ENCODE data around the gene SERPINE3. TPM values are rescaled to one million over a fixed set of nuclear protein-coding genes. Genes with fewer than 3 reads are reported as not detected.

The SERPINE3 gene
- not detected in 2 replicates for polyA plus RNA-seq
- not detected in 2 replicates for polyA minus RNA-seq

DNA sequence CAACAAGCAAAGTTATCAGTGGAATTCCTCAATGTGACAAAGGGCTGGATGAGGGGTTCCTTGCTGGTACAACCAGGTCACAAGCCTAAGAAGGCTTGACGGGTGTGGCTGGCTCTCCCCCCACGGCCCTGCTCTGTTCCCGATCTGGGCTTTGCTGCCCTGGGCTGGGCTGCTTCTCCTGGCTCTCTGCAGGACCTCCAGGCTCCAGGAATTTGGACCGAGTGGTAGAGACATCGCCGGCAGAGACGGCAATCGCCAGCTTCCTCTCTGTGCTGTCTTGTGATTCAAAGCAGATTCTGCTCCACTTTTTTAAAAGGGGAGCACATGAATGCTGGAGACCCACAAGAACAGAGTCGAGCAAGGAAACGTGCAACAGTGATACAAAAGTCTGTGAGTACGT is at the start of gene SERPINE3:
TSS of gene SERPINE3 (plus strand) at position 338 of the 400 bp plus-strand sequence. CDS start 1,401 bp downstream, outside the sequence.
- no peak within 1 kb of the TSS for H3K4me2 ChIP-seq (ENCODE audit: low read length)
- H3K27ac ChIP-seq (ENCODE audit: low read length) = no peak within 1 kb of the TSS
- no peaks in the 10 kb centered on the region for H3K27me3 ChIP-seq (ENCODE audit: insufficient read depth, low read depth, low read length)
- H3K4me3 ChIP-seq (ENCODE audit: low read length) = no peak within 1 kb of the TSS
- no peaks in the 10 kb centered on the region for H3F3A ChIP-seq (ENCODE audit: insufficient read depth, low read length, poor library complexity, severe bottlenecking)
- no peaks in the 10 kb centered on the region for H4K20me1 ChIP-seq (ENCODE audit: insufficient read depth)
- no peaks in the 10 kb centered on the region for H3K9me3 ChIP-seq (ENCODE audit: low read length)
- H3K79me2 ChIP-seq (replicated peaks; ENCODE audit: insufficient read depth, low read length) = no peaks in the 10 kb centered on the region
- H3K9ac ChIP-seq (ENCODE audit: low read length) = no peak within 1 kb of the TSS
- no peaks in the 10 kb centered on the region for H3K9me2 ChIP-seq (ENCODE audit: insufficient read depth, low read length)
- H3K36me3 ChIP-seq (ENCODE audit: insufficient read depth, low read length) = no peaks in the 10 kb centered on the region
- no peak within 1 kb of the TSS for H2AFZ ChIP-seq (ENCODE audit: low read depth, low read length)
- TF ChIP-seq EP300 (conservative IDR thresholded peaks at IDR 0.05; ENCODE audit: poor library complexity, severe bottlenecking) (no peak), EZH2 (IDR thresholded peaks at IDR 0.05; ENCODE audit: borderline replicate concordance, insufficient read depth, low read length, poor library complexity, severe bottlenecking) (no peak), TAF1 (IDR thresholded peaks at IDR 0.05; ENCODE audit: low read depth) (no peak), RAD21 (conservative IDR thresholded peaks at IDR 0.05) (no peak)
- TF ChIP-seq, protein P1, sequence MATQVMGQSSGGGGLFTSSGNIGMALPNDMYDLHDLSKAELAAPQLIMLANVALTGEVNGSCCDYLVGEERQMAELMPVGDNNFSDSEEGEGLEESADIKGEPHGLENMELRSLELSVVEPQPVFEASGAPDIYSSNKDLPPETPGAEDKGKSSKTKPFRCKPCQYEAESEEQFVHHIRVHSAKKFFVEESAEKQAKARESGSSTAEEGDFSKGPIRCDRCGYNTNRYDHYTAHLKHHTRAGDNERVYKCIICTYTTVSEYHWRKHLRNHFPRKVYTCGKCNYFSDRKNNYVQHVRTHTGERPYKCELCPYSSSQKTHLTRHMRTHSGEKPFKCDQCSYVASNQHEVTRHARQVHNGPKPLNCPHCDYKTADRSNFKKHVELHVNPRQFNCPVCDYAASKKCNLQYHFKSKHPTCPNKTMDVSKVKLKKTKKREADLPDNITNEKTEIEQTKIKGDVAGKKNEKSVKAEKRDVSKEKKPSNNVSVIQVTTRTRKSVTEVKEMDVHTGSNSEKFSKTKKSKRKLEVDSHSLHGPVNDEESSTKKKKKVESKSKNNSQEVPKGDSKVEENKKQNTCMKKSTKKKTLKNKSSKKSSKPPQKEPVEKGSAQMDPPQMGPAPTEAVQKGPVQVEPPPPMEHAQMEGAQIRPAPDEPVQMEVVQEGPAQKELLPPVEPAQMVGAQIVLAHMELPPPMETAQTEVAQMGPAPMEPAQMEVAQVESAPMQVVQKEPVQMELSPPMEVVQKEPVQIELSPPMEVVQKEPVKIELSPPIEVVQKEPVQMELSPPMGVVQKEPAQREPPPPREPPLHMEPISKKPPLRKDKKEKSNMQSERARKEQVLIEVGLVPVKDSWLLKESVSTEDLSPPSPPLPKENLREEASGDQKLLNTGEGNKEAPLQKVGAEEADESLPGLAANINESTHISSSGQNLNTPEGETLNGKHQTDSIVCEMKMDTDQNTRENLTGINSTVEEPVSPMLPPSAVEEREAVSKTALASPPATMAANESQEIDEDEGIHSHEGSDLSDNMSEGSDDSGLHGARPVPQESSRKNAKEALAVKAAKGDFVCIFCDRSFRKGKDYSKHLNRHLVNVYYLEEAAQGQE (IDR thresholded peaks at IDR 0.05; ENCODE audit: borderline replicate concordance) = no peak

DNA sequence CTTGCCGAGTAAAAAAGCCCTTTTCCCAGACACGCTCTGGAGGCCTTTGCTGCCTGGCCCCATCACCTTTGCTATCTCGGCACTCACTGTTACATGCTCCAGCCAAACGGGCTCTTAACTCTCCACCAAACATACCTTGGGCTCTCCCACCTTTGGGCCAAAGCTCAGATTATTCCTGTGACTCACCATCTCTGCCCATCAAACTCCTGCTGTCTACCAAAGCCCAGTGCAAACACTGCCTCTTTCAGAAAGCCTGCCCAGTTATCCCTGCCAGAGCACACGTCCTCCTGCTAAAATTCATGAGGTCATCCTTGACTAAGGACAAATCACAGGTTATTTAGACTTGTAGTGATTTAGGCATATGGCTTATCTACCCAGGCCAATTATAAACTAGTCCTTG is 48.1 kb upstream of the SERPINE3 start:
- TF ChIP-seq, protein P1 (IDR thresholded peaks at IDR 0.05; ENCODE audit: borderline replicate concordance) = no peak
- TF ChIP-seq EP300 (conservative IDR thresholded peaks at IDR 0.05; ENCODE audit: poor library complexity, severe bottlenecking) (no peak), MXI1 (conservative IDR thresholded peaks at IDR 0.05; ENCODE audit: poor library complexity, severe bottlenecking) (no peak), TAF1 (IDR thresholded peaks at IDR 0.05; ENCODE audit: low read depth) (no peak), EZH2 (IDR thresholded peaks at IDR 0.05; ENCODE audit: borderline replicate concordance, insufficient read depth, low read length, poor library complexity, severe bottlenecking) (no peak), POLR2AphosphoS5 (IDR thresholded peaks at IDR 0.05) (no peak), RAD21 (conservative IDR thresholded peaks at IDR 0.05) (no peak), SMC3 (conservative IDR thresholded peaks at IDR 0.05; ENCODE audit: poor library complexity) (no peak)
- TF ChIP-seq, protein P2, sequence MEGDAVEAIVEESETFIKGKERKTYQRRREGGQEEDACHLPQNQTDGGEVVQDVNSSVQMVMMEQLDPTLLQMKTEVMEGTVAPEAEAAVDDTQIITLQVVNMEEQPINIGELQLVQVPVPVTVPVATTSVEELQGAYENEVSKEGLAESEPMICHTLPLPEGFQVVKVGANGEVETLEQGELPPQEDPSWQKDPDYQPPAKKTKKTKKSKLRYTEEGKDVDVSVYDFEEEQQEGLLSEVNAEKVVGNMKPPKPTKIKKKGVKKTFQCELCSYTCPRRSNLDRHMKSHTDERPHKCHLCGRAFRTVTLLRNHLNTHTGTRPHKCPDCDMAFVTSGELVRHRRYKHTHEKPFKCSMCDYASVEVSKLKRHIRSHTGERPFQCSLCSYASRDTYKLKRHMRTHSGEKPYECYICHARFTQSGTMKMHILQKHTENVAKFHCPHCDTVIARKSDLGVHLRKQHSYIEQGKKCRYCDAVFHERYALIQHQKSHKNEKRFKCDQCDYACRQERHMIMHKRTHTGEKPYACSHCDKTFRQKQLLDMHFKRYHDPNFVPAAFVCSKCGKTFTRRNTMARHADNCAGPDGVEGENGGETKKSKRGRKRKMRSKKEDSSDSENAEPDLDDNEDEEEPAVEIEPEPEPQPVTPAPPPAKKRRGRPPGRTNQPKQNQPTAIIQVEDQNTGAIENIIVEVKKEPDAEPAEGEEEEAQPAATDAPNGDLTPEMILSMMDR (IDR thresholded peaks at IDR 0.05; ENCODE audit: poor library complexity, severe bottlenecking) = no peak
- Histone ChIP-seq H3K4me3 (ENCODE audit: low read length) (no peak overlapping the region), H3K27me3 (ENCODE audit: insufficient read depth, low read depth, low read length) (no peaks in the 10 kb centered on the region), H3K9me3 (ENCODE audit: low read length) (no peaks in the 10 kb centered on the region), H3K36me3 (ENCODE audit: insufficient read depth, low read length) (no peaks in the 10 kb centered on the region), H2AFZ (ENCODE audit: low read depth, low read length) (no peak overlapping the region), H3K27ac (ENCODE audit: low read length) (no peak overlapping the region), H4K20me1 (ENCODE audit: insufficient read depth) (no peaks in the 10 kb centered on the region), H3K9ac (ENCODE audit: low read length) (no peak overlapping the region), H3K79me2 (replicated peaks; ENCODE audit: insufficient read depth, low read length) (no peaks in the 10 kb centered on the region), H3K9me2 (ENCODE audit: insufficient read depth, low read length) (no peaks in the 10 kb centered on the region), H3K4me2 (ENCODE audit: low read length) (no peak overlapping the region), H3F3A (ENCODE audit: insufficient read depth, low read length, poor library complexity, severe bottlenecking) (no peaks in the 10 kb centered on the region)
